Measurements from ENCODE around the gene STX1A.

The STX1A gene

DNA sequence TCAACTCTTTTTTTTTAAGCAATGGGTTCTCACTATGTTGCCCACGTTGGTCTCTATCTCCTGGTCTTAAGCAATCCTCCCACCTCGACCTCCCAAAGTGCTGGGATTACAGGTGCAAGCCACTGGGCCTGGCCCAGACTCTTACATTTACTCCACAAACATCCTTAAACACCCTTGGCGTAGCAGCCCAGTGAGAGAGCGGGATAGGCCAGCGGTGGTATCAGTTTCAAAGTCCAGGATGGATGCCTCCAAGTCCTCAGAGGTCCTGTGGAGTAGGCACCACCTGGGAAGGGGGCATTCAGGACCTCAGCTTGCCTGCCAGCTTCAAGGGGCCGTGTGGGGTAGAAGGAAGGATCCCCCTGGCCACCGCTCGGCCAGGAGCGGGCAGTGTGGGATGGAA lies 69.9 kb downstream of the STX1A start:
- DNase-seq (ENCODE audit: low read depth in 2 of 2): no peak
